DND-41 (cell line): ENCODE results near the gene F11.

Experiments
- EZH2 ChIP-seq: IDR thresholded peaks from 3 replicates; pipeline ENCODE4 v1.6.1; 2012; ENCODE audit warnings: borderline replicate concordance, low read depth, mild to moderate bottlenecking, moderate library complexity, low read length, inconsistent platforms; ENCODE audit not compliant: severe bottlenecking
- TF ChIP-seq, protein P1 (sequence below): IDR thresholded peaks from 2 replicates; pipeline ENCODE4 v1.5.1; 2012; ENCODE audit warnings: borderline replicate concordance, low read length, moderate library complexity, mild to moderate bottlenecking; ENCODE audit not compliant: poor library complexity, severe bottlenecking; ENCODE audit errors: extremely low read depth

DNA sequence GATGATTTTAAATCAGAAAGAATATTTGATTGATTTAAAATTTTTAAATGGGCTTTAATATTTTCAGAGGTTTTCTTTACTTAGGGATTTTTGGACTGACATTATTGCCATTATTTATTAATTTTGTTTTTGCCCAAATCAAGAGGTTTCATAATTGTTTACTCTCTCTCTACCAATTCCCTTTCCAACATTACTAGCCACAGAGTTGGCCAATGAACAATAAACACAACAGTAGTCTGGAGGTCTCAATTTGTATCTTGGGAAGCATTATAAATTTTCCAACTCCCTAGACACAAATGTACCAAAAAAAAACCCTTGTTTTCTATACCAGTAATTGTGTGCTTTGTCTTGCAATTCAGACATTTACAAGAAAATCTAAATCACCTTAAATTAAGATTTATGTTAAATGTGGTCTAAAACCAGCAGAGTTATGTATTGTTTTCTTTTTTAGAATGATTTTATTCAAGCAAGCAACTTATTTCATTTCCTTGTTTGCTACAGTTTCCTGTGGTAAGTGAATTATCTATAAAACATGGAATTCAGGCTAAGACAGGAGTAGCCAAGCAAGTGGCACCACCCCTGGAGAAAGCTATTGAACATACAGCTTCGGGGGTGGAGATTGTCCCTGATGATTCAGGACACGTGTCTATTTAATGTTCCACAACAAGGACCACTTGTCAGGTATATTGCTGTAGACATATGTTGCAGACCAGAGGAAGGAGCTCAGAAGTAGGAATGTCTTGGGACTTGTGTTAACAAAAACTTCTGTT, 38.1 kb upstream of the F11 start:
- no peak for TF ChIP-seq EZH2
- TF ChIP-seq, protein P1, sequence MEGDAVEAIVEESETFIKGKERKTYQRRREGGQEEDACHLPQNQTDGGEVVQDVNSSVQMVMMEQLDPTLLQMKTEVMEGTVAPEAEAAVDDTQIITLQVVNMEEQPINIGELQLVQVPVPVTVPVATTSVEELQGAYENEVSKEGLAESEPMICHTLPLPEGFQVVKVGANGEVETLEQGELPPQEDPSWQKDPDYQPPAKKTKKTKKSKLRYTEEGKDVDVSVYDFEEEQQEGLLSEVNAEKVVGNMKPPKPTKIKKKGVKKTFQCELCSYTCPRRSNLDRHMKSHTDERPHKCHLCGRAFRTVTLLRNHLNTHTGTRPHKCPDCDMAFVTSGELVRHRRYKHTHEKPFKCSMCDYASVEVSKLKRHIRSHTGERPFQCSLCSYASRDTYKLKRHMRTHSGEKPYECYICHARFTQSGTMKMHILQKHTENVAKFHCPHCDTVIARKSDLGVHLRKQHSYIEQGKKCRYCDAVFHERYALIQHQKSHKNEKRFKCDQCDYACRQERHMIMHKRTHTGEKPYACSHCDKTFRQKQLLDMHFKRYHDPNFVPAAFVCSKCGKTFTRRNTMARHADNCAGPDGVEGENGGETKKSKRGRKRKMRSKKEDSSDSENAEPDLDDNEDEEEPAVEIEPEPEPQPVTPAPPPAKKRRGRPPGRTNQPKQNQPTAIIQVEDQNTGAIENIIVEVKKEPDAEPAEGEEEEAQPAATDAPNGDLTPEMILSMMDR, result no peak
